ENCODE results near the gene KCNQ5. TPM values are rescaled to one million over a fixed set of nuclear protein-coding genes. Genes with fewer than 3 reads are reported as not detected.

The KCNQ5 gene
- total RNA-seq, 1 experiment from 2014 or later = 0.07 TPM

GRCh38 chr6:72816022-72816421 lies 194.2 kb downstream of the KCNQ5 start:
- DNase-seq = no peak
- Histone ChIP-seq H3K79me2 (ENCODE audit: insufficient read depth, low read length) (no peaks in the 10 kb centered on the region), H4K8ac (replicated peaks; ENCODE audit: insufficient read length, low read depth, low read length) (no peak overlapping the region), H3K9ac (ENCODE audit: extremely low read depth, insufficient read length, low read length) (no peak overlapping the region), H3K79me1 (ENCODE audit: insufficient read depth, low read depth, low read length, poor library complexity, severe bottlenecking) (no peaks in the 10 kb centered on the region), H3K14ac (ENCODE audit: insufficient read depth, low read length) (no peak overlapping the region), H3K23me2 (ENCODE audit: insufficient read length, low read depth, low read length, poor library complexity, severe bottlenecking) (no peaks in the 10 kb centered on the region), H3T11ph (ENCODE audit: low read length) (no peak overlapping the region), H2AFZ (ENCODE audit: low read length) (no peak overlapping the region), H2BK5ac (ENCODE audit: insufficient read length, low read length) (no peak overlapping the region), H3K23ac (ENCODE audit: insufficient read length, low read depth, low read length) (no peak overlapping the region), H3K27me3 (ENCODE audit: insufficient read depth, low read length) (no peaks in the 10 kb centered on the region), H2BK20ac (ENCODE audit: low read depth, low read length, poor library complexity, severe bottlenecking) (no peak overlapping the region), H2AK5ac (ENCODE audit: insufficient read length, low read length) (no peak overlapping the region), H2BK120ac (ENCODE audit: low read depth, low read length, poor library complexity, severe bottlenecking) (no peak overlapping the region), H2BK15ac (ENCODE audit: low read depth, low read length) (no peak overlapping the region), H3K27ac (ENCODE audit: insufficient read length, low read depth, low read length) (no peak overlapping the region), H3K18ac (ENCODE audit: insufficient read length, low read depth, low read length) (no peak overlapping the region), H3K4ac (ENCODE audit: low read depth, low read length) (no peak overlapping the region), H4K20me1 (ENCODE audit: control insufficient read depth, insufficient read depth, insufficient read length) (no peaks in the 10 kb centered on the region), H4K5ac (ENCODE audit: insufficient read length, low read depth, low read length) (no peak overlapping the region), H3K4me2 (ENCODE audit: insufficient read depth, insufficient read length, low read length) (no peak overlapping the region), H3K56ac (ENCODE audit: insufficient read length, low read depth, low read length) (no peak overlapping the region), H3K9me3 (ENCODE audit: control insufficient read depth, low read depth, low read length) (no peaks in the 10 kb centered on the region), H3K4me1 (ENCODE audit: insufficient read depth, low read length) (peaks cover 4% of the 10 kb centered on the region; the same call in 1 of the 2 replicates), H4K91ac (ENCODE audit: insufficient read length, low read depth, low read length) (no peak overlapping the region), H2BK12ac (ENCODE audit: insufficient read length, low read depth, low read length) (no peak overlapping the region)
- no peak for TF ChIP-seq CTCF (conservative IDR thresholded peaks at IDR 0.05)
- Mint-ChIP-seq H3K36me3 (ENCODE audit: insufficient read depth in 1 of 3, low read depth in 3 of 3) (no peaks in the 10 kb centered on the region), H3K4me1 (peaks cover 13 to 15% of the 10 kb centered on the region in 2 experiments), H3K27ac (no peak overlapping the region), H3K4me3 (no peak overlapping the region), H3K27me3 (ENCODE audit: low read depth) (no peaks in the 10 kb centered on the region), H3K9me3 (no peaks in the 10 kb centered on the region)
- WGBS (ENCODE audit: extremely low coverage, insufficient read length, low lambda C conversion rate) = no CpG with 5 or more reads among the region's 1 CpG

All from H9 (cell line).